Fibroblast of lung (primary cell): ENCODE data around the gene TMEM63B. TPM values are rescaled to one million over a fixed set of nuclear protein-coding genes. Genes with fewer than 3 reads are reported as not detected.

Experiments used
- DNase-seq, 2 donors: peaks; one replicate each; pipeline versions ENCODE4 v3.0.0 to v3.0.0-alpha.2; 2010; ENCODE audit warnings: low read depth in 2 of 2
- H2AFZ ChIP-seq: 2 replicates; pipeline ENCODE4 v1.5.1; 2012; ENCODE audit warnings: low read length, control low read depth, inconsistent platforms
- H3K27ac ChIP-seq: 2 replicates; pipeline ENCODE4 v1.5.1; 2011; ENCODE audit warnings: low read length, control low read depth; ENCODE audit not compliant: insufficient read depth
- H3K27me3 ChIP-seq: 2 replicates; pipeline ENCODE4 v1.5.1; 2011; ENCODE audit warnings: mild to moderate bottlenecking, low read length; ENCODE audit not compliant: control insufficient read depth, insufficient read depth
- H3K36me3 ChIP-seq: 2 replicates; pipeline ENCODE4 v1.5.1; 2011; ENCODE audit warnings: low read length; ENCODE audit not compliant: control insufficient read depth, insufficient read depth
- H3K4me1 ChIP-seq: 2 replicates; pipeline ENCODE4 v1.5.1; 2011; ENCODE audit warnings: low read length; ENCODE audit not compliant: control insufficient read depth, insufficient read depth; ENCODE audit errors: extremely low read depth
- H3K4me2 ChIP-seq: 2 replicates; pipeline ENCODE4 v1.5.1; 2011; ENCODE audit warnings: low read length, control low read depth; ENCODE audit not compliant: insufficient read depth; ENCODE audit errors: extremely low read depth
- H3K4me3 ChIP-seq, 4 experiments: fragments of 200-600 bp in 1 of 4; sonication (generic) in 1 of 4; replicated peaks in 1 of 4; 2 replicates each; pipeline ENCODE4 v1.5.1; 2011 to 2016; ENCODE audit warnings: low read length in 4 of 4, low read depth in 3 of 4, mild to moderate bottlenecking in 3 of 4, control low read depth in 2 of 4, inconsistent platforms in 1 of 4, mixed read lengths in 1 of 4; ENCODE audit not compliant: insufficient read depth in 1 of 4; ENCODE audit errors: control extremely low read depth in 1 of 4
- H3K79me2 ChIP-seq: 2 replicates; pipeline ENCODE4 v1.5.1; 2012; ENCODE audit warnings: mild to moderate bottlenecking, low read length, inconsistent platforms; ENCODE audit not compliant: control insufficient read depth, insufficient read depth
- H3K9ac ChIP-seq: 2 replicates; pipeline ENCODE4 v1.5.1; 2011; ENCODE audit warnings: mild to moderate bottlenecking, low read length, control low read depth; ENCODE audit not compliant: insufficient read depth
- H3K9me3 ChIP-seq: 2 replicates; pipeline ENCODE4 v1.5.1; 2012; ENCODE audit warnings: low read depth, low read length; ENCODE audit not compliant: control insufficient read depth, insufficient read depth
- H4K20me1 ChIP-seq: 2 replicates; pipeline ENCODE4 v1.5.1; 2011; ENCODE audit warnings: low read length; ENCODE audit not compliant: control insufficient read depth, insufficient read depth; ENCODE audit errors: extremely low read depth
- EZH2 ChIP-seq: IDR thresholded peaks from 2 replicates; pipeline ENCODE4 v1.5.1; 2012; ENCODE audit warnings: low read length, control low read depth, mild to moderate bottlenecking; ENCODE audit errors: missing control alignments
- polyA plus RNA-seq, 2 donors: library from polyadenylated mRNA; depleted of rRNA in 1 of 2; stranded (reverse) in 1 of 2; unstranded in 1 of 2; fragments of >200 nt; gene quantifications; 2 replicates each; pipeline ENCODE4 v1.2.1, GENCODE V29; 2011 to 2012; ENCODE audit warnings: missing spikeins in 1 of 2
- total RNA-seq: library from RNA; depleted of rRNA; stranded (reverse); fragments of >200 nt; gene quantifications from 2 replicates; pipeline ENCODE4 v1.2.1, GENCODE V29; 2014
- TF ChIP-seq, protein P1 (sequence below), 2 donors: IDR thresholded peaks in 1 of 2; conservative IDR thresholded peaks in 1 of 2; 1 replicate in 1 of 2; 2 replicates in 1 of 2; pipeline ENCODE4 v1.5.1; 2011 to 2012; ENCODE audit warnings: low read length in 2 of 2, control low read depth in 1 of 2, inconsistent platforms in 1 of 2, low read depth in 1 of 2, mild to moderate bottlenecking in 1 of 2

The TMEM63B gene
- total and polyA plus RNA-seq, 2 donors (not counting 1 experiment from before 2014, with no cell fraction given) = 32.2 to 42.1 TPM

GRCh38 chr6:44154067-44154466 lies 26.7 kb downstream of the TMEM63B start:
- Histone ChIP-seq H3K27ac (no peak overlapping the region), H3K4me2 (no peak overlapping the region), H3K9ac (no peak overlapping the region), H2AFZ (no peak overlapping the region), H3K36me3 (peaks cover 6% of the 10 kb centered on the region), H3K27me3 (no peaks in the 10 kb centered on the region), H3K4me3 (no peak overlapping the region), H3K4me1 (no peaks in the 10 kb centered on the region), H3K9me3 (no peaks in the 10 kb centered on the region), H3K79me2 (no peaks in the 10 kb centered on the region), H4K20me1 (no peaks in the 10 kb centered on the region)
- TF ChIP-seq EZH2 = no peak
- no peak for DNase-seq

DNA sequence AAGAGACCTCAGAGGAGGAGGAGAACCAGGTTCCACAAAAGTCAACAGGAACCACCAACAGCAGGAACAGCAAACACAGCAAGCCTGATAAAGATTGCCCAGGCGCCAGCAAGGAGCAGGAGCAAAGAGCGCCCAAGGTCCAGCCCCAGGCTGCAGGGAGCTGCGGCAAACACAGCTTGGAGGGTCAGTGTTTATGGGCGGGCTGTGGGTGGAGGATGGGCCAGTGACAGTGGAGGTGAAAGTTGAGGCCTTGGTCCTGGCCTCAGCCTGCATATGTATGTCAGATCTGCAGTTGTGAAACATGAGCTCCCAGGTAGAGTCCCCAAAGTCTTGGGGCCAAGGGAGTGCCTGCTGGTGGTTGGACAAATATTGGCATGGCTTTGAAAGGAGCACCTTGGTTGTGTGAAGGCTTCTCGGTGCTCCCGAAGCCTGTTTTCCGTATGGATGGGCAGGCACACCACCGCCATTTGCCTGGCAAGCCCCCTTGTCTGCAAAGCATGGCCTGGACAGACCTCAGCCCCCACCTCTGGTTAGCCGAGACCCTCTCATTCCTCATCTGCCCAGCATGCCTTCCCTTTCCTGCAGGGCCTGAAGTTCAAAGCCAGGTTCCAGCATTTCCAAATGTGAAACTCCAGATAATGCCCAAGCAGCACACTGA lies 29.3 kb downstream of the TMEM63B start:
- H3K4me1 ChIP-seq = no peaks in the 10 kb centered on the region
- H3K27me3 ChIP-seq = no peaks in the 10 kb centered on the region
- H3K9me3 ChIP-seq = no peaks in the 10 kb centered on the region
- no peak for DNase-seq
- H4K20me1 ChIP-seq = no peaks in the 10 kb centered on the region
- H3K36me3 ChIP-seq = peaks cover 5% of the 10 kb centered on the region
- TF ChIP-seq EZH2 = no peak
- TF ChIP-seq, protein P1, sequence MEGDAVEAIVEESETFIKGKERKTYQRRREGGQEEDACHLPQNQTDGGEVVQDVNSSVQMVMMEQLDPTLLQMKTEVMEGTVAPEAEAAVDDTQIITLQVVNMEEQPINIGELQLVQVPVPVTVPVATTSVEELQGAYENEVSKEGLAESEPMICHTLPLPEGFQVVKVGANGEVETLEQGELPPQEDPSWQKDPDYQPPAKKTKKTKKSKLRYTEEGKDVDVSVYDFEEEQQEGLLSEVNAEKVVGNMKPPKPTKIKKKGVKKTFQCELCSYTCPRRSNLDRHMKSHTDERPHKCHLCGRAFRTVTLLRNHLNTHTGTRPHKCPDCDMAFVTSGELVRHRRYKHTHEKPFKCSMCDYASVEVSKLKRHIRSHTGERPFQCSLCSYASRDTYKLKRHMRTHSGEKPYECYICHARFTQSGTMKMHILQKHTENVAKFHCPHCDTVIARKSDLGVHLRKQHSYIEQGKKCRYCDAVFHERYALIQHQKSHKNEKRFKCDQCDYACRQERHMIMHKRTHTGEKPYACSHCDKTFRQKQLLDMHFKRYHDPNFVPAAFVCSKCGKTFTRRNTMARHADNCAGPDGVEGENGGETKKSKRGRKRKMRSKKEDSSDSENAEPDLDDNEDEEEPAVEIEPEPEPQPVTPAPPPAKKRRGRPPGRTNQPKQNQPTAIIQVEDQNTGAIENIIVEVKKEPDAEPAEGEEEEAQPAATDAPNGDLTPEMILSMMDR (conservative IDR thresholded peaks at IDR 0.05 in 1 of 2, IDR thresholded peaks at IDR 0.05 in 1 of 2; ENCODE audit: low read depth in 1 of 2, low read length in 2 of 2) = no peak
- H3K4me2 ChIP-seq = no peak overlapping the region
- no peak overlapping the region for H3K27ac ChIP-seq
- no peak overlapping the region for H2AFZ ChIP-seq
- H3K4me3 ChIP-seq = no peak overlapping the region
- no peak overlapping the region for H3K9ac ChIP-seq
- H3K79me2 ChIP-seq = no peaks in the 10 kb centered on the region

DNA sequence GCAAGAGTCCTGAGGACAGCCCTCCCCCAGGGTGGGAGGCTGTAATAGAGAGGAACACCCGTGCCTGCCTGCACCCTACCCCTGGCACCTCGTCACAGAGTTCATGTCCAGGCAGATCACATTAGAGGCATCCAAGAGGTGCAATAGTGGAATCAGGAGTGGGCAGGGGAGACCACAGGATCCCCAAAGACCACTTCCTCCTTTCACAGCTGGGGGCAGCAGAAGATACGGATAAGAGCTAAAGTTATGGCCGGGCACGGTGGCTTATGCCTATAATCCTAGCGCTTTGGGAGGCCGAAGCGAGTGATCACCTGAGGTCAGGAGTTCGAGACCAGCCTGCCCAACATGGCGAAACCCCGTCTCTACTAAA lies 29.8 kb downstream of the TMEM63B start:
- no peak overlapping the region for H3K9ac ChIP-seq
- H3K36me3 ChIP-seq = peaks cover 5% of the 10 kb centered on the region
- H3K4me2 ChIP-seq = no peak overlapping the region
- no peak for TF ChIP-seq EZH2
- TF ChIP-seq, protein P1 (conservative IDR thresholded peaks at IDR 0.05 in 1 of 2, IDR thresholded peaks at IDR 0.05 in 1 of 2; ENCODE audit: low read depth in 1 of 2, low read length in 2 of 2) = no peak
- H3K9me3 ChIP-seq = no peaks in the 10 kb centered on the region
- no peak overlapping the region for H3K27ac ChIP-seq
- no peaks in the 10 kb centered on the region for H3K4me1 ChIP-seq
- H3K4me3 ChIP-seq = no peak overlapping the region
- H2AFZ ChIP-seq = no peak overlapping the region
- no peaks in the 10 kb centered on the region for H4K20me1 ChIP-seq
- H3K27me3 ChIP-seq = no peaks in the 10 kb centered on the region
- no peaks in the 10 kb centered on the region for H3K79me2 ChIP-seq
- DNase-seq = no peak
